H54 (cell line): ENCODE measurements around the gene UGCG.

Experiments
- DNase-seq: peaks from one replicate; pipeline ENCODE4 v3.0.0; 2011; ENCODE audit warnings: low spot score, mixed read lengths; ENCODE audit not compliant: insufficient read length
- FAIRE-seq: peaks from 3 replicates; lab custom pipeline; 2011; peaks lifted over from hg19 to GRCh38; lab: Jason Lieb, UNC
- POLR2A ChIP-seq: IDR thresholded peaks from 2 replicates; pipeline ENCODE4 v1.6.1; 2011; ENCODE audit warnings: low read depth, mild to moderate bottlenecking, low read length

UGCG gene

GRCh38 chr9:111895996-111896941 is at the start of gene UGCG:
TSS of gene UGCG (plus strand) at chr9:111896814. CDS start at chr9:111897216, 402 bp downstream.
- DNase-seq: peak; percentile 70
- peak; percentile 74 for FAIRE-seq
- TF ChIP-seq POLR2A: peak; percentile 83

DNA sequence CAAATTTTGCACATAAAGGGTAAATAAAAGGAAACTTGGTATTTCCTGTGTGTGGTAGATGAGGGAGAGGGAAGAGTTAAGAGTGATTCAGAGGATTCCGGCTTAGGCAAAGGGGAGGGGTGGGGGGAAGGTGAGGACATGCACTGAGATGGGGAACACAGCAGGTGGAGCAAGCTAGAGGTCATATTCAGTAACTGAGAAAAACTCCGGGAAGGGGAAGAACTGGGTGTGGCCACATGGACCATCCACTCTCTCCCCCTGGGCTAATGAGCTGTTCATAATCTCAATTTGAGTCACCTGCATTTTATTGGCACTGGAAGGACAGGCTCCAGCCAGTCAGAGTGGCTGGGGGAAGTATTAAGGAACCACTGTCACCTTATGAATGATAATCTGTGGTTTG is 45.1 kb upstream of the UGCG start:
- TF ChIP-seq POLR2A: no peak
- FAIRE-seq (peak; percentile 99), DNase-seq (peak; percentile 56)

GRCh38 chr9:111852291-111852690 is 44.3 kb upstream of the UGCG start:
- DNase-seq: no peak
- TF ChIP-seq POLR2A: no peak
- no peak for FAIRE-seq

GRCh38 chr9:111853450-111853827 is 43.2 kb upstream of the UGCG start:
- FAIRE-seq (no peak), DNase-seq (no peak)
- no peak for TF ChIP-seq POLR2A

- no peak for TF ChIP-seq POLR2A
- DNase-seq (no peak), FAIRE-seq (no peak)
Measured at GRCh38 chr9:111854799-111855198, 41.8 kb upstream of the UGCG start.

DNA sequence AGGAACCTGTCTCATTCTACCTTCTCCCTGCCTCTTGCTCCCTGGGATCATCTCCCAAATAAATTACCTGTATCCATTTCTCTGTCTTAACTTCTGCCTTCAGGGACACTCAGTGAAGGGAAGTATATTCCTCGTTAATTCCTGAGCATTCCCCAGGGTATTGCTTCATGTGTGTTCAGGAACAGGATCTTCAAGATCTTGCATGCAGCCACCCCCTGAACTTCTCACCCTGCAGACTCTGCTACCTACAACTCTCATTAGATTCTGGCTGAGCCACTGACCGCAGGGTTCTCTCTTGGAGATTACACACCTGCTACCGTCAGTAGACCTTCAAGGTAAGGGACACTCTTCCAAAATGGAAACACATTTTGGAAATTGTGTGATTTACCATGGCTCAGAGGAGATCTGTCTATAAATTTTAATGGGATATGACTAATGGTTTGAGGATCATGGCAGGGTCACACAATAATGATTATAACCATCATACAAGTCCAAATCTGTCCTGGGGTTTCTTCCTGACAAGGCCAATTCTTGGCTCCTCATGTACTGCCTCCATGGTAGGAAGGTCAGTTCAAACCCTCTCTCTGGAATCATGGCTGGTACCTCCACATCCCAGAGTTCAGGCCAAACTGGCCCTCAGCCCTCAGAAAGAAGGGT is 38.9 kb upstream of the UGCG start:
- FAIRE-seq: no peak
- TF ChIP-seq POLR2A: no peak
- no peak for DNase-seq

DNA sequence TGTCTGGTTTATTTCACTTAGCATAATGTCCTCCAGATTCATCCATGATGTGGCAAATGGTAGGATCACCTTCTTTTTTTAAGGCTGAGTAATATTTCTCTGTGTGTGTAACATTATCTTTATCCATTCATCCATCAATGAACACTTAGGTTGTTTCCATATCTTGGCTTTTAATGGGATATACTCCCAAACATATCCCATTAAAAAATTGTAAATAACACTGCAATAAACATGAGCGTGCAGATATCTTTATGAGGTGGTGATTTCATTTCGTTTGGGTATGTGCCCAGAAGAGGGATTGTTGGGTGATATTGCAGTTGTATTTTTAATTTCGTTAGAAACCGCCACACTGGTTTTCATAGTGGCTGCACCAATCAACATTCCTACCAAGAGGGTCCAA is 36.2 kb upstream of the UGCG start:
- TF ChIP-seq POLR2A: no peak
- peak; percentile 15 for FAIRE-seq
- no peak for DNase-seq

- no peak for TF ChIP-seq POLR2A
- no peak for FAIRE-seq
Measured at GRCh38 chr9:111863636-111864035, 33.0 kb upstream of the UGCG start.

GRCh38 chr9:111866976-111867375 is 29.6 kb upstream of the UGCG start:
- no peak for TF ChIP-seq POLR2A
- FAIRE-seq (peak; percentile 87), DNase-seq (peak; percentile 12)

More at GRCh38 chr9:111863636-111864035, 33.0 kb upstream of the UGCG start:
- no peak for DNase-seq

DNA sequence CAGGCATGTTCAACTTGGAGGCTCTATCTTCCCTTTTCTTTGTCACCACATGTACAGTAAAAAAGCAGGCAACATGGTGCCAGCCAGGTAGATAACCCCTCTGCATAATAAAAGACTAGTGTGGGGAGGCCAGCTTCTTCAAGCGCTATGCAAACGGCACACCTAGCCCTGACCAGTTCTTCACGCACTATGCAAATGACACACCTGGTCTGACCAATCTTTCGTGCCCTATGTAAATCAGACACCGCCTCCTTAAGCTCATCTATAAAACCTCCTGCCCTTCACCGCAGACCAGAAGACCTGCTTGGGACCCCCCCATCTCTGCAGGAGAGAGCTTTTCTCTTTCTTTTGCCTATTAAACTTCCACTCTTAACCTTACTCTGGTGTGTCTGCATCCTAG is 28.1 kb upstream of the UGCG start:
- no peak for TF ChIP-seq POLR2A
- DNase-seq (no peak), FAIRE-seq (no peak)

GRCh38 chr9:111870774-111871498 is 25.7 kb upstream of the UGCG start:
- FAIRE-seq: no peak
- no peak for TF ChIP-seq POLR2A
- DNase-seq: no peak

DNA sequence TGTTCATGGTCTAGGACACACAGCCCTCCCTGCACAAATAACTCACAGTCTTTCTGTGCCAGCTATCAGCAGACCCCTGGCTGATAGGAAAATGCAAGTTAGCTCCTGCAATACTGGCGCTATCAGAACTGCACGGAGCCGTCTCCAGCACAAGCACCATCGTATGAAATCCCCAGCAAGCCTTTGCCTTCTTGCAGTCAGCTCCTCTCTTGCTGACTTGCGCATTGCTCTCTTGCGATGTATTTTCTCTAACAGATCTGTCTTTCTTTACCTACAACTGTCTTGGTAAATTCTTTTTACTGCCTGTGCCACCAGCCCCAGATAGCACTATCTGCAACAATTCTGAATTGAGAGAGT is 25.1 kb upstream of the UGCG start:
- no peak for TF ChIP-seq POLR2A
- FAIRE-seq: no peak

DNA sequence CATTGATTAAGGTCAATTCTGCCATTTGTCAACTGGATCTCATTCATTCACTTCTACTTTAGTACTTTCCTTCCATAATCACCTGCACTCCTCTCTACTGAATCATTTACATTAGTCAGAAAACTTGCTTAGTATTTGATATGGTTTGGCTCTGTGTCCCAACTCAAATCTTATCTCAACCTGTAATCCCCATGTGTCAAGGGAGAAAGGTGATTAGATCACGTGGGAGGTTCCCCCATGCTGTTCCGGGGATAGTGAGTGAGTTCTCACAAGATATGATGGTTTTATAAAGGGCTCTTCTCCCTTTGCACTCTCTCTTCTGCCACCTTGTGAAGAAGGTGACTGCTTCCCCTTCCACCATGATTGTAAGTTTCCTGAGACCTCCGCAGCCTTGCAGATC is 23.7 kb upstream of the UGCG start:
- DNase-seq (no peak), FAIRE-seq (no peak)
- no peak for TF ChIP-seq POLR2A

More for the DNA sequence above, 25.1 kb upstream of the UGCG start:
- DNase-seq: no peak

GRCh38 chr9:111873901-111874300 is 22.7 kb upstream of the UGCG start:
- no peak for FAIRE-seq
- TF ChIP-seq POLR2A: no peak

More at GRCh38 chr9:111873901-111874300, 22.7 kb upstream of the UGCG start:
- DNase-seq: no peak
